ENCODE data around the gene ARRDC3.
"Not testable (repeated sequence)": the region's sequence is repeated elsewhere in the genome, so short reads cannot be mapped to it uniquely, and the experiment has no call there.

ARRDC3 gene

DNA sequence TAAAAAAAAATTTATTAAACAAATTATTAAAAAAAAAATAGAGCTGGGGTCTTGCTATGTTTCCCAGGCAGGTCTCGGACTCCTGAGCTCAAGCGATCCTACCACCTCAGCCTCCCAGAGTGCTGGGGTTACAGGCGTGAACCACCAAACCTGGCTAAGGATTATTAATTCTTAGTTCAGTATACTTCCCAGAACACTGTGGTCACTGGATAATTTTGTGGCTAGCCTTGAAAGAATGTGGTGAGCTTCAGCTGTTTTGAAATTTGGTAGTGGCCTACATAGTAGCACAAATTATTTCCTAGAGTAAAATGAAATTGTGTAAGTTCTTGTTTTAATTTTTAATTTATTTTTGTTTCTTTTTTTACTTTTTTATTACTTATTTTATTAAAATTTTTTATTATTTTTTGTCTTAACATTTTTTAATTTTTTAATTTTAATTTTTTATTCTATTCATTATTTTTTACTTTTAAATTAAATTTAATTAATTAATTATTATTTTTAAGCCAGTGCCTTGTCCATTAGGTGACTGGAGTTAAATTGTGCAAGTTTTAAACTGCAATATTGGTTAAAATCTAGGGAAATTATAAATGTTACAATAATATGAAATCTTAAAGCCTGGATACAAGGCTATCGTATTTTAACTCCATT lies 23.0 kb downstream of the ARRDC3 start:
- DNase-seq, result no peak

DNA sequence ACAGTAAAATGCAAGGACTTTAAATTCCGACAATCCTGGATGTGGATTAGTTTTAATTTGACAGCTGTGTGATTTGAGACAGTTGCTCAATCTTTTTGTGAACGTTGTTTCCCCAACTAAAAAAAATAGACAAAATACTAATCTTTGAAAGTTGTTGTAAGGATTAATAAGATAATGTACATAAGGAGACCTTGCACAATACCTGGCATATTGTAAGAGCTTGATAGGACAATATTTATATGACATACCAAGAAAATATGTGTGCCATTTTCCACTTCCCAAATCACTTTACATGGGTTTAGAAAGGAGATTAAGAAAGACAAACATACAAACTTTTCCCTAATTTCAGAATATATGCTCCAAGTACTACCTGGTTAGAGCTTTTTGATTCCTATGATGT lies 25.3 kb downstream of the ARRDC3 start:
- DNase-seq, result no peak

DNA sequence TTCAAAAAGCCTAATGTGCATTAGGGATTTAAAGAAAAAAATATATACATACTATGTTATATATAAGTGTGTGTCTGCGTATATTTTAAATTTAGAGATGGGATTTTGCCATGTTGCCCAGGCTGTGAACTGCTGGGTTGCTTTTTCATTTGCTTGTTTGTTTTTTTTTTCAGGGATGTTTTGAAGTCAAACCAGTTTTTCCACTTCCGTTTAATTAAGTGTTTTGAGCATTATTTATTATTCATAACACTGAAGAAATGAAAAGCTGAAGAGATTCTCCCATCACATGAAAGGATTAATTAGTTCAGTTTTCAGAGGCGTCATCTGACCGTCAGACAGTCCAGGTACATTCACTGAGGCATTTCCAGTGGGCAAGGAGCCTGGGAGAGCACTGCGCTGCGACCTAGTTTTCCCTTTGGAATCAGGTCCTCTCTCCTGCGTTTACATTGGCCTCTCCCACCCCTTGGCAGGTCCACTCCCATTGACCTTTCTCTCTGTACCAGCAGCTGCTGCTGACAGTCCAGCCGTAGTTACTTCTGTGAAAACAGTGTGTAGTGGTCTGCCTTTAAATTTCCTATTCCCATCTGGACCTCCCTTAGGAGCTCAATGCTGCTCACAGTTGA lies 26.0 kb downstream of the ARRDC3 start:
- no peak for DNase-seq

DNA sequence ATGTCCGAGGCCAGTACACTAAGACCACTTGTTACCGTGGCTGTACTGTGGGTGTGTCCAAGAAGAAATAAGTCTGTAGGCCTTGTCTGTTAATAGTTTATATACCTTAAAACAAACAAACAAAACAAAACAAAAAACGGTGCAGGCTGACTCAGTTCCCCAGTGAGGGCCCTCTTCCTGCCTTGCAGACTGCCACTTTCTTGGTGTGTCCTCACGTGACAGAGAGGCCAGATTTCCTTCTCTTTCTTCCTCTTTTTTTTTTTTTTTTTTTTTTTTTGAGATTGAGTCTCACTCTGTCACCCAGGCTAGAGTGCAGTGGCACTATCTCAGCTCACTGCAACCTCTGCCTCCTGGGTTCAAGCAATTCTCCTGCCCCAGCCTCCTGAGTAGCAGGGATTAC lies 28.2 kb downstream of the ARRDC3 start:
- DNase-seq, result not testable (repeated sequence)

DNA sequence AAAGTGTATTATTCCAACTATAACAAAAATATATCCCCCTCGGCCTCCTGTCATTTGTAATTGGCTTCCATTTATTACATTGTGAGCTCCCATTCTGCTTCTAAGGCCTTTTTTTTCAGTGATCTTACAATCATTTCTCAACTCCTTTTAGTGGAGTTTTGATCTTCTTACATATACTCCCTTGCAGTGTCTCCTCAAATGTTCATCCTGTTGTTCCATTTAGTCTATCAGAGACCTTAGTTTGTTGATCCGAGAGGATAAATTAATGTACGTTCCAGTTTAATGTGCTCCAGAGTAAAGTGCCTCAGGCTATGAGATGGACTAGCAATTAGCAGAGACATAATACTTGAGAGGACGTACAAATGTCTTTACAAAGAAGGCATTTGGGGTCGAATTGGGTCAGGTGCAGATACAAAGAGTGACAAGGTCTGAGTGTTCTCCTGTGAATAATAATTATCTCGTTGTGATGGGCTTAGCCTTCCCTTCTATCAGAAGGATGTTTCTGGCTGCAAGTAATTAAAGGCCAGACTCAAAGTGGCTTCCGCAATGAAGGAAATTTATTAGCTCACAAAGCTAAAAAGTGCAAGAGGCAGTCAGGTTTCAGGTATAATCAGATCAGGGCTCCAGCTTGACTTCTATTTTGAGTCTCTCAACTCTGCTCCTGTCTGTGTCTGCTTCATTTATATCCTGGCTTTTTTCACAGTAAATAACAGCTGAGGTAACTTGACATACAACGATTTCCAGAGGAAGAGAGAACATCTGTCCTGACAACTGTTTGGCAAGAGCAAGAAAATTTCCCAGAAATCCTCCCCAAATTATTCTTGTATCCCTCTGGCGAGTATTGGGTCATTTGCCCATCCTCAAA lies 30.1 kb downstream of the ARRDC3 start:
- no peak for DNase-seq

DNA sequence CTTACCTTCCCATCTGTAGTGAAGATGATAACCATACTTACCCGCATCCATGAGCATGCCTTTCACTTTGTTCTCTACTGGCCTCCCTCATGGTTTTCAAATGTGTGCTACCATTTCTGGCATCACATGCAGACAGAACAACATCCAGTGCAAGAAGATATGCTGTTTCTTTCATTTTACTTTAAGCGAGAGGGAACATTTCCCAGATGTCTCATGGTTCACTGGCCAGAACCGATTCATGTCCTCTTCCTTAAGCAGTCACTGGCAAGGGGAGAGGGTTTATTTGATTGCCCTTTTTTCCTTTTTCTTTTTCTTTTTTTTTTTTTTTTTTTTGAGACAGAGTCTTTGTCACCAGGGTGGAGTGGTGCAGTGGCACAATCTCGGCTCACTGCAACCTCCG lies 37.7 kb downstream of the ARRDC3 start:
- DNase-seq, result no peak

DNA sequence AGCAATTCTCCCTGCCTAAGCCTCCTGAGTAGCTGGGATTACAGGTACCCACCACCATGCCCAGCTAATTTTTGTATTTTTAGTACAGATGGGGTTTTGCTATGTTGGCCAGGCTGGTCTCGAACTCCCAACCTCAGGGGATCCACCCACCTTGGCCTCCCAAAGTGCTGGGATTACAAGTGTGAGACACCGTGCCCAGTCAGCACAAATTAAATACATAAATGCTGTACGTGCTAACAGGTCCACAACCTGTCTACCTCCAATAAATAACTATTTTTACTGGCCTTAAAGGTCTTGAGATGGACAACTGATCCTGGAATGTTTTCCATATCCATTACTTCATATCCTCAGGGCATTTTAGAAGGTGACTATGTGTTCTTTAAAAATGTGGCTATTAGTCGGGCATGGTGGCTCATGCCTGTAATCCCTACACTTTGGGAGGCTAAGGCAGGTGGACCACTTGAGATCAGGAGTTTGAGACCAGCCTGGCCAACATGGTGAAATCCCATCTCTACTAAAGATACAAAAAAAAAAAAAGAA lies 38.4 kb downstream of the ARRDC3 start:
- DNase-seq, result not testable (repeated sequence)

DNA sequence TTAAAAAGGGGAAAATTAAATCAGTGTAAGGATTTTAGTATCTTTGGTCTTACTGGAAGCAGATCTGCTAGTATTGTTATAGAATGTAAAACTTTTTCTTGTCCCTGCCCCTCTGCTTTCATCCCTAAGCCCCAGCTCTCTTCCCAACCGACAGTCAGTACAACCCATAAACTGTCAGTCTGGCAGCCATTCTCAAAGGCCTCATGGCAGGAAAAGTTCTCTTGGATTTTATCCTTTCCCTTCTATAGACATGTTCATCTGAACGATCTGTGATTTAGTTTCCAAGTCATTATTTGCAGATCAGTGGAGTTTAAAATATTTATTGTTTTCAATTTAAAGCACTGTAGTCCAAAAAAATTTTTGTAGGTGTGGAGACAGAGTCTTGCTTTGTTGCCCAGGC lies 39.2 kb downstream of the ARRDC3 start:
- DNase-seq, result no peak

DNA sequence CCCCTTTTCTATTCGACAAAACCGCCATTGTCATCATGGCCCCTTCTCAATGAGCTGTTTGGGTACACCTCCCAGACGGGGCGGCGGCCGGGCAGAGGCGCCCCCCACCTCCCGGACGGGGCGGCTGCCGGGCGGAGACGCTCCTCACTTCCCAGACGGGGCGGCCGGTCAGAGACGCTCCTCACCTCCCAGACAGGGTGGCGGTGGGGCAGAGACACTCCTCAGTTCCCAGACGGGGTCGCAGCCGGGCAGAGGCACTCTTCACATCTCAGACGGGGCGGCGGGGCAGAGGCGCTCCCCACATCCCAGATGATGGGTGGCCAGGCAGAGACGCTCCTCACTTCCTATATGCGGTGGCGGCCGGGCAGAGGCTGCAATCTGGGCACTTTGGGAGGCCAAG lies 40.2 kb downstream of the ARRDC3 start:
- not testable (repeated sequence) for DNase-seq

DNA sequence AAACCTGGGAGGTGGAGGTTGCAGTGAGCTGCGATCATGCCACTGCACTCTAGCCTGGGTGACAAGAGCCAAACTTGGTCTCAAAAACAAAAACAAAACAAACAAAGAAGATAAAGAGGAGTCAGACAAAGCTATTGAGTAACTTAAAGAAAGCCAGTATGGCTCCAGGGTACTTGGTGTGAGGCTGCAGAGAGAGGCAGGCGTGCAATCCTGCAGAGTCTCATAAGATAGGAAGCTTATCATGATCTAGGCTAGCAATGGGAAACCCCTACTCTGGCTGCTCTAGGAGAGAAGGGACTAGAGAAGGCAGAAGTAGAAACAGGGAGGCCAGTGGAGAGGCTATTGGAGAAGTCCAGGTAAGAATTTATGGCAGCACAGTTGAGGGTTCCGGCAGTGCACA lies 42.0 kb downstream of the ARRDC3 start:
- no peak for DNase-seq

DNA sequence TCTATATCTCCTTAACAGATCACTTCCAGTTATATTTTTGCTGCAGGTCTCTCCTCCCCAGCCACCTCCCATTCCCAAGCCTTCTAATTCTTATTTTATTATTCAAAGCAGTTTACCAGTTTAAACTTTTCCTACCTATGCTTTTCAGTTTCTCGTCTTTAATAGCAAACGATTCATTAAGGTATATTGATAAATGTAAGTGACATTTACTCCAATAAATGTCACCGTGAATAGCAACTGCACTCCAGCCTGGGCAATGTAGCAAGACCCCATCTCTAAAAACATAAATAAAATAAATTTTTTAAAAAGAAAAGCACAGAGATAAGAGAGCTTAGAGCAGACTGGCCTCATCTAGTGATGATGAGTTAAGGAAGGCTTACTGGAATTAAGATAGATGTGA lies 42.6 kb downstream of the ARRDC3 start:
- DNase-seq, result no peak

DNA sequence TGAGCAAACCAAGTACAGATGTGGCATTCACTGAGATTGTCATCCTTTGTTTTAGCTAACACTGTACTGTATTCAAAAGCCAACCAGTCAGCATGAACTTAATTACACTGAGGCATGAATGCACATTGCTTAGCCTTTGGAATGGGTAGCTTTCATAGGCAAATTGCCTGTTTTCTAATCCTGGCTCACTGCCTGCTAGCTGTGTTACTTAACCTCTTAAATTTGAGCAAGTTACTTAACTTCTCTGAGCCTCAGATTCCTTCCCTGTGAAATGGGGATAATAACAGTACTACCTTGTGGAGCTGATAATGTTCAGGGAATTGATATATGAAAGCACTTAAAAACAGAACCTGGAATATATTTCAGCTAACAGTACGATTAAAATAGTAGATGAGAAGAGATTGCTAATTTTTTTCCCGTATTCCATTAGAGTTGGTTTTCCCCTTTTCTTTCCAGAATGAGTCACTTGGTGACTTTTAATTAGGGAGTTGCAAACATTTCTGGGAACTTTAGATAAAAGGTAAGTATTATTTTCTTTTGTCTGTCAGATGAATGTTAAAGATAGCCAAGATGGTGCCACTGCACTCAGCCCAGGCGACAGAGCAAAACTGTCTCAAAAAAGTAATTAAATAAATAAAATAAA lies 43.9 kb downstream of the ARRDC3 start:
- DNase-seq, result no peak

DNA sequence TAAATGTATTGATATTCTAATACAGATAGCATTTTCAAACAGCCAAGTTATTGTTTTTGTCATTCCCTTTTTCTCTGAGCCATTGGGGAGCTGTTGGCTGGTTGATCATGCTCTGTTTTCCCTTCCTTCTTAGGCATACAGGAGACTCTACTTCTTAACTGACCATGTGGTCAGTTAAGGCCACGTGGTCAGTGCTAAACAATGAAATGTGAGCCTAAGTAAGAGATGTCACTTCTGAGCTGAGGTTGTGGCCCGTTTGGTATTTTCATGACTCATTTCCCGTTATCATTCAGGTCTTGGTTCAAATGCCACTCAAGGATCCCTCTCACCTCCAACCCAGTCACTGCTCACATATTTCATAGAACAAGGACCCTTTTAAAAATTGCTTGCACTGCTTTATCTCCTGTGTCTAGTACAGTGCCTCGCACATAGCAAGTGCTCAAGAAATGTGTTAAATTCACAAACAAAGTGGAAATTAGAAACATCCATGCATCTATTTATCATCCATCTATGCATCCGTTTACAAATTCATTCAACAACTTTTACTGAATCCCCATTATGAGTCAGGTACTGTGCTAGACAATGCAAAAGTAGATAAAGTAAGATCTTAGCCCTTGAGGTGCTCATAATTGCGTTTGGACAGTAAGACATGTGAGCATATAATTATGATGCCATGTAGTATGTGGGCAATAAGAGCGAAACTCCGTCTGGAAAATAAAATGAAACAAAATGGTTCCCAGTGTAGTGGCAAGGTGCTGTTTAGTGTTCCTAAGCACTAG lies 50.7 kb downstream of the ARRDC3 start:
- DNase-seq, result no peak

DNA sequence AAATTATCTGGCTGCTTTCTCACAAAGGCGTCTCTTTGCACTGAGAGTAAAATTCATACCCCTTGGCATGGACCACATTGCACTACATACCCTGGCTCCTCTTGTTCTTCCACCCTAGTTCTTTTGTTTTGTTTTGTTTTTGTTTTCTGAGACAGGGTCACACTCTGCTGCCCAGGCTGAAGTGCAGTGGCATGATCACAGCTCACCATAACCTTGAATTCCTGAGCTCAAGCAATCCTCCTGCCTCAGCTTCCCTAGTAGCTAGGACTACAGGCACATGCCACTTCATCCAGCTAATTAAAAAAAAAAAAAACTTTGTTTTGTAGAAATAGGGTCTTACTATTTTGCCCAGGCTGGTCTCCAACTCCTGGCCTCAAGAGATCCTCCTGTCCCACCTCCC lies 51.4 kb downstream of the ARRDC3 start:
- DNase-seq, result no peak

DNA sequence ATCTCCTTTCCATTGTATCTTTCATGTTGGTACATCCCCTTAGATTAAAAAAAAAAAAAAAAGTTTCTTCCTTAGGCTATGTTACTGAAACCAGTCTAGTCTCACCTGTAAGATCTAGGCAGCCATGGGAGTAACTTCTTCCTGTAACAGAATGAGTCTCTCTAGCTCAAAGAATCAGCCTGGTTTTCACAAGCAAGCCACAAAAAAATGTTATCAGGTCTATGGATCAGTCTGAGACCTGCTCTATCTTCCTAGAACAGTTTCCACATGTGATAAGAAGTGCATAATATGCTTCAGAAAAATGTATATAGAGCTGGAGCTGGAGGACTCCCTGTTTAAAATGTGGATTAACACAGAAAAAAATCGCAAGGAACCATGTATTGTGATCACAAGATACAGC lies 53.8 kb downstream of the ARRDC3 start:
- no peak for DNase-seq

DNA sequence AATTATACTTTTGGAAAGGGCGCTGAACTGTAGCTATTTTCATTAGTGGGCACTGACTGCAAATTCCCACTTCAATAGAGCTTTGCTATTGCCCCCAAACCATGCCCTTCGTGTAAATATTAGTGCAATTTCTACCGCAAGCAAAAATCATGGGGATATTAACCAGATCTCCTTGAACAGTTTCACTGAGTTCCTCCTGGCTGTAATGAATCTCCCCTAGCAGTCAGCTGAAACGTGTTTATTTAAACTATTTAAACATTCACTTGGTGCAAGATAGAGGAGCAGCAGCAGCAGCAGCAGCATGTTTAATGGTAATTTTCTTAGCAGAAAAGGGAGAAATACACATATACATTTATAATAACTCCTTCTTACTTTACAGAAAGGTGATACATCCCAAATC lies 54.4 kb downstream of the ARRDC3 start:
- DNase-seq, result no peak

DNA sequence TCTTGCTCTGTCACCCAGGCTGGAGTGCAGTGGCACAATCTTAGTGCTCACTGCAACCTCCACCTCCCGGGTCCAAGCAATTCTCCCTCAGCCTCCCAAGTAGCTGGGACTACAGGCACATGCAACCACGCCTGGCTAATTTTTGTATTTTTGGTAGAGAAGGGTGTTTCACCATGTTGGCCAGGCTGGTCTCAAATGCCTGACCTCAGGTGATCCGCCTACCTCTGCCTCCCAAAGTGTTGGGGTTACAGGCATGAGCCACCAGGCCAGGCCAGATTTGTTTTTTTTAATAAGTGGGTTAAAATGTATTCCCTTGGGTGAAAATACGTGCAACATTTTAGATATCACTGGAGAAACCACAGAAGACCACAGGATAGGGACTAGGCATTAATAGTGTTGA lies 60.1 kb downstream of the ARRDC3 start:
- not testable (repeated sequence) for DNase-seq

DNA sequence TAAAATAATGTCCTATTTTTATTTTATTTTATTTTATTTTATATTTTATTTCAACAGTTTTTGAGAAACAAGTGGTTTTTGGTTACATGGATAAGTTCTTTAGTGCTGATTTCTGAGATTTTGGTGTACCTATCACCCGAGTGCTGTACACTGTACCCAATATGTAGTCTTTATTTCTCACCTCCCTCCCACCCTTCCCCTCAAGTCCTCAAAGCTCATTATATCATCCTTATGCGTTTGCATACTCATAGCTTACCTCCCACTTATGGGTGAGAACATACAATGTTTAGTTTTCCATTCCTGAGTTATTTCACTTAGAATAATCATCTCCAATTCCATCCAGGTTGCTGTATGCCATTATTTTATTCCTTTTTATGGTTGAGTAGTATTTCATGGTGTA lies 63.5 kb downstream of the ARRDC3 start:
- no peak for DNase-seq

DNA sequence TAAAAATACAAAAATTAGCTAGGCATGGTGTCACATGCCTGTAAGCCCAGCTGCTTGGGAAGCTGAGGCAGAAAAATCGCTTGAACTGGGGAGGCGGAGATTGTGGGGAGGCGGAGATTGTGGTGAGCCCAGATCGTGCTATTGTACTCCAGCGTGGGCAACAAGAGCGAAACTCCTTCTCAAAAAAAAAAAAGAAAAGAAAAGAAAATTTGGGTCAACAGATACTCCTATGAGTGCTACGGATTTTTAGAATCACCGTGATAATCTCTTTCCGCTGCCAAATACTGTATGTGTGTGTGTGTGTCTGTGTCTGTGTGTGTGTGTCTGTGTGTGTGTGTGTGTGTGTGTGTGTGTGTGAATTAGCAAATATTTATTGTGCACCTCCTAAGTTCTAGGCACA lies 64.4 kb downstream of the ARRDC3 start:
- no peak for DNase-seq
